Loucy (cell line): ENCODE results near the gene PLA2G12B.

Experiments
- H2AFZ ChIP-seq: fragments of 200-600 bp; sonication (generic); 2 replicates; pipeline ENCODE4 v1.6.0; 2016; ENCODE audit warnings: antibody characterized with exemption, mild to moderate bottlenecking, low read length, moderate library complexity
- H3F3A ChIP-seq: fragments of 200-600 bp; 2 replicates; pipeline ENCODE4 v1.6.0; 2016; ENCODE audit warnings: antibody characterized with exemption, low read depth, mild to moderate bottlenecking
- H3K27me3 ChIP-seq: fragments of 200-600 bp; sonication (generic); 2 replicates; pipeline ENCODE4 v1.6.1; 2014; ENCODE audit warnings: low read length, mild to moderate bottlenecking; ENCODE audit not compliant: insufficient read depth, poor library complexity, severe bottlenecking
- H3K36me3 ChIP-seq: fragments of 200-600 bp; sonication (generic); 2 replicates; pipeline ENCODE4 v1.6.1; 2016; ENCODE audit warnings: low read length; ENCODE audit not compliant: insufficient read depth
- H3K4me1 ChIP-seq: fragments of 200-600 bp; sonication (generic); 2 replicates; pipeline ENCODE4 v1.5.1; 2014; ENCODE audit warnings: low read length, mild to moderate bottlenecking; ENCODE audit not compliant: insufficient read depth, poor library complexity, severe bottlenecking
- H3K4me2 ChIP-seq: fragments of 200-600 bp; sonication (generic); 2 replicates; pipeline ENCODE4 v1.6.0; 2014; ENCODE audit warnings: antibody characterized with exemption, low read length, low read depth, mild to moderate bottlenecking; ENCODE audit not compliant: poor library complexity, severe bottlenecking
- H3K4me3 ChIP-seq: fragments of 200-600 bp; sonication (generic); 2 replicates; pipeline ENCODE4 v1.5.1; 2014; ENCODE audit warnings: low read length, mild to moderate bottlenecking, mixed read lengths; ENCODE audit not compliant: poor library complexity, severe bottlenecking
- H3K79me2 ChIP-seq: fragments of 200-600 bp; sonication (generic); 2 replicates; pipeline ENCODE4 v1.6.1; 2014; ENCODE audit warnings: low read length; ENCODE audit not compliant: insufficient read depth
- H3K9ac ChIP-seq: fragments of 200-600 bp; sonication (generic); 2 replicates; pipeline ENCODE4 v1.6.0; 2014; ENCODE audit warnings: mild to moderate bottlenecking, low read depth, low read length, moderate library complexity; ENCODE audit not compliant: poor library complexity, severe bottlenecking
- H3K9me2 ChIP-seq: fragments of 200-600 bp; sonication (generic); replicated peaks from 2 replicates; pipeline ENCODE4 v1.6.1; 2016; ENCODE audit warnings: low read depth, low read length, mixed read lengths
- H3K9me3 ChIP-seq: fragments of 200-600 bp; sonication (generic); 2 replicates; pipeline ENCODE4 v1.6.1; 2014; ENCODE audit warnings: mild to moderate bottlenecking, antibody characterized with exemption, low read length, low read depth; ENCODE audit not compliant: insufficient read depth
- H4K20me1 ChIP-seq: fragments of 200-600 bp; sonication (generic); 2 replicates; pipeline ENCODE4 v1.6.0; 2014; ENCODE audit warnings: antibody characterized with exemption, low read length, mild to moderate bottlenecking; ENCODE audit not compliant: insufficient read depth, poor library complexity, severe bottlenecking
- EZH2phosphoT487 ChIP-seq: fragments of 200-600 bp; IDR thresholded peaks from 2 replicates; pipeline ENCODE4 v1.6.1; 2018; ENCODE audit warnings: antibody characterized with exemption, mild to moderate bottlenecking, moderate library complexity, borderline replicate concordance
- TF ChIP-seq, protein P1 (sequence below): fragments of 200-600 bp; sonication (generic); conservative IDR thresholded peaks from 2 replicates; pipeline ENCODE4 v1.5.1; 2014; ENCODE audit warnings: mild to moderate bottlenecking, antibody characterized with exemption, low read length

Gene PLA2G12B

DNA sequence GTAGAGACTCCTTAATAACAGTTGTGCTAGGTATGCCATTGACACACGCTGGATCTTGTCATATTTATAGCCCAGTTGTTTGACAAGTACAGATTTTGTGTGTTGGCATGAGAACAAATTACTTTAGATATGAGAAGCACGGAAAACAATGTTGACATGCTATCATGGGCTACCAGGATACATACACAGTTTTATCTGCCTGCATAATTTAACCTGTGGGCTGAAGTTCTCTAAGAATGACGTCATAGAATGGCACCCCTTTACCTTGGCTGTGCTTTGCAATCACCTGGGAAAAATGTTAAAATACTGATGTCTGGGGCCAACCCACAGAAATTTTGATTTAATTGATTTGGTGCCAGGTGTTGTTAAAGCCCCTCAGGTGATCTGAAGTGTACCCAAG, 2.8 kb downstream of the PLA2G12B start:
- Histone ChIP-seq H3K9me3 (no peaks in the 10 kb centered on the region), H3K79me2 (no peaks in the 10 kb centered on the region), H3K4me3 (no peak overlapping the region), H3K4me1 (no peaks in the 10 kb centered on the region), H2AFZ (no peak overlapping the region), H3K36me3 (no peaks in the 10 kb centered on the region), H3K9me2 (no peaks in the 10 kb centered on the region), H3K27me3 (no peaks in the 10 kb centered on the region), H3K9ac (no peak overlapping the region), H3F3A (no peaks in the 10 kb centered on the region), H3K4me2 (no peak overlapping the region), H4K20me1 (no peaks in the 10 kb centered on the region)
- no peak for TF ChIP-seq EZH2phosphoT487
- TF ChIP-seq, protein P1, sequence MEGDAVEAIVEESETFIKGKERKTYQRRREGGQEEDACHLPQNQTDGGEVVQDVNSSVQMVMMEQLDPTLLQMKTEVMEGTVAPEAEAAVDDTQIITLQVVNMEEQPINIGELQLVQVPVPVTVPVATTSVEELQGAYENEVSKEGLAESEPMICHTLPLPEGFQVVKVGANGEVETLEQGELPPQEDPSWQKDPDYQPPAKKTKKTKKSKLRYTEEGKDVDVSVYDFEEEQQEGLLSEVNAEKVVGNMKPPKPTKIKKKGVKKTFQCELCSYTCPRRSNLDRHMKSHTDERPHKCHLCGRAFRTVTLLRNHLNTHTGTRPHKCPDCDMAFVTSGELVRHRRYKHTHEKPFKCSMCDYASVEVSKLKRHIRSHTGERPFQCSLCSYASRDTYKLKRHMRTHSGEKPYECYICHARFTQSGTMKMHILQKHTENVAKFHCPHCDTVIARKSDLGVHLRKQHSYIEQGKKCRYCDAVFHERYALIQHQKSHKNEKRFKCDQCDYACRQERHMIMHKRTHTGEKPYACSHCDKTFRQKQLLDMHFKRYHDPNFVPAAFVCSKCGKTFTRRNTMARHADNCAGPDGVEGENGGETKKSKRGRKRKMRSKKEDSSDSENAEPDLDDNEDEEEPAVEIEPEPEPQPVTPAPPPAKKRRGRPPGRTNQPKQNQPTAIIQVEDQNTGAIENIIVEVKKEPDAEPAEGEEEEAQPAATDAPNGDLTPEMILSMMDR = no peak

DNA sequence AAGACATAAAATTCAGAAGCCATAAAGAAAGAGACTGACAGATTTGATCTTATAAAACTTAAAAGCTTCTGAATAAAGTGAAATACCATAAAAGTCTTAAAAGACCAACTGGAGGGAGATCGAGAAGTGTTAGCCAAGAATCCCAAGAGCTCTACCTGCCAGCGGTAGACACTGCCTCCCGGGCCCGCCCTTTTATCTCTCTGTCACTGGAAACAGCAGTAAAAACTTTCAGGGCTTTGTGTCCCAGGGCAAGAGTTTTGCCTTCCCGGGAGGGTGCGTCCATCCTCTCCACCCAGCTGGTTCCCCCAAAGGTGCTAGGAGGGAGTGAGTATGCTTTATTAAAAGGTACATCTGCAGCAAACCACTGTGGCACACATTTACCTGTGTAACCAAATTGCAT, 5.8 kb downstream of the PLA2G12B start:
- no peaks in the 10 kb centered on the region for H3K4me1 ChIP-seq
- no peaks in the 10 kb centered on the region for H3K9me3 ChIP-seq
- H3K9me2 ChIP-seq = no peaks in the 10 kb centered on the region
- TF ChIP-seq EZH2phosphoT487 = no peak
- TF ChIP-seq, protein P1 = no peak
- H3K79me2 ChIP-seq = no peaks in the 10 kb centered on the region
- no peak overlapping the region for H3K4me3 ChIP-seq
- H3K9ac ChIP-seq = no peak overlapping the region
- no peaks in the 10 kb centered on the region for H3K27me3 ChIP-seq
- H3F3A ChIP-seq = no peaks in the 10 kb centered on the region
- H4K20me1 ChIP-seq = no peaks in the 10 kb centered on the region
- no peak overlapping the region for H3K4me2 ChIP-seq
- H2AFZ ChIP-seq = no peak overlapping the region
- no peaks in the 10 kb centered on the region for H3K36me3 ChIP-seq

DNA sequence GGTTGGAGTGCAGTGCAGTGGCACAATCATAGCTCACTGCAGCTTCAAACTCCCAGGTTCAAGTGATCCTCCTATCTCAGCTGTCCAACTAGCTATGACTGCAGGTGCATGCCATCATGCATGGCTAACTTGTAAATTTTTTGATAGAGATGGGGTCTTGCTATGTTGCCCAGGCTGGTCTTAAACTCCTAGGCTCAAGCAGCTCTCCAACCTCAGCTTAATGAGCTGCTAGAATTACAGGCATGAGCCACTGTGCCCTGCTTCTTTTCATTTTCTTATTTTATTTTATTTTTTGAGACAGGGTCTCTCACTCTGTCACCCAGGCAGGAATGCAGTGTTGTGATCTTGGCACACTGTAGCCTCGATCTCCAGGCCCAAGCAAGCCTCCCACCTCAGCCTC, 7.6 kb downstream of the PLA2G12B start:
- TF ChIP-seq, protein P1 = no peak
- Histone ChIP-seq H3K4me2 (no peak overlapping the region), H3F3A (no peaks in the 10 kb centered on the region), H3K79me2 (no peaks in the 10 kb centered on the region), H3K9me2 (no peaks in the 10 kb centered on the region), H3K4me3 (no peak overlapping the region), H3K27me3 (no peaks in the 10 kb centered on the region), H3K9me3 (no peaks in the 10 kb centered on the region), H2AFZ (no peak overlapping the region), H3K36me3 (no peaks in the 10 kb centered on the region), H4K20me1 (no peaks in the 10 kb centered on the region), H3K4me1 (peaks cover 5% of the 10 kb centered on the region), H3K9ac (no peak overlapping the region)
